Measurements from ENCODE around the gene MAGI3. TPM values are rescaled to one million over a fixed set of nuclear protein-coding genes. Genes with fewer than 3 reads are reported as not detected.

The MAGI3 gene
- 9.8 and 11.3 TPM in 2 replicates for total RNA-seq

DNA sequence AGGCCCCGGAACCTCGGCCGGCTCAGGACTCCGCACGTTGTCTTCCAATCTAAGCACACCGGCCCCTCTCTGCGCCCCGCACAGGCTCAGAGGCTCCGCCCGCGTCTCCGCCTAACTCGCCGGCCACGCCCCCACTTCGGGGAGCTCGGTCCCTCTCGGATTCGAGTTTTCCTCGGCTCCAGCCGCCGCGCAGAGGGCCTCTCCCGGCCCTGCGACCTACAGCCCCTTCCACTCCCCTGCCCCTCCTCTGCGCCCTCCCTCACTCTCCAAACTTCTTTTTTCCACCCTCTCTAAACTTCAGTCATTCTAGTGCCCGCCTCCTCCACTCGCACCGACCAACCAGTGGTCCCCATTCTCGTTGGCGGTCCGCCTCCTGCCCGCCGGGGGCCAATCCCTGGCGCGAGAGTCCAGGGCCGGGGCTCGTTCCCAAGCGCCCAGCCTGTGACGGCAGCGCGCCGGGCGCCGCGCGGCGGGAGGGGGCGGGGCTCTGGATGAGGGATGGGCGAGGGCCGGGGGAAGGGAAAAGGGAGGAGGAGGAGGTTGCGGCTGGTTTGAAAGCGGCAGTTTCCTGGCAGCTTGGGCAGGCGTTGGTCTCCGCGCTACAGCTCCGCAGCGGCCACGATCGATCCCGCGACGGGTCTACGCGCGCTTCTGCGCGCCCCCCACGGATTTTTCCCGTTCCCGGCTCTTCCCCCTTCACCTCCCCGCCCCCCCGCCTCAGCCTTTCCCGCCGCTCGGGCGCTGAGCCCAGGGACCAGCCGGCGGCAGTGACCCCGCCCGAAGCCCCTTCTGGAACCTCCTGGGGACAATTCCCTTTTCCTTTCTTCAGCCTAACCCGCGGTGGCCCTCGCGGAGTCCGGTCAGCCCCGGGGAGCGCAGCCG is at the start of gene MAGI3:
Gene MAGI3, plus strand, starts transcription at position 563 of the 882 bp plus-strand sequence. CDS start 519 bp downstream, outside the sequence.

